CD14-positive monocyte (primary cell): ENCODE measurements around the gene VPS18. TPM values are rescaled to one million over a fixed set of nuclear protein-coding genes. Genes with fewer than 3 reads are reported as not detected.

Experiments
- DNase-seq, 3 donors: peaks; one replicate each; pipeline ENCODE4 v3.0.0-alpha.2; 2011 to 2022
- H2AFZ ChIP-seq: 2 replicates; pipeline ENCODE4 v1.6.0; 2012; ENCODE audit warnings: mild to moderate bottlenecking, low read depth, low read length, inconsistent platforms; ENCODE audit not compliant: insufficient read depth, poor library complexity, severe bottlenecking
- H3K27ac ChIP-seq, 2 donors: 1 replicate in 1 of 2; 2 replicates in 1 of 2; pipeline ENCODE4 v1.5.1; 2012 to 2013; ENCODE audit warnings: low read length in 2 of 2, control low read depth in 1 of 2, inconsistent platforms in 1 of 2, low read depth in 1 of 2, mild to moderate bottlenecking in 1 of 2
- H3K27me3 ChIP-seq, 2 donors: one replicate each; pipeline versions ENCODE4 v1.6.0 to v1.6.1; 2011 to 2013; ENCODE audit warnings: low read length in 2 of 2; ENCODE audit not compliant: control insufficient read depth in 2 of 2, insufficient read depth in 2 of 2
- H3K36me3 ChIP-seq, 2 donors: replicated peaks in 1 of 2; 1 replicate in 1 of 2; 2 replicates in 1 of 2; pipeline versions ENCODE4 v1.5.1 to v1.6.1; 2012 to 2013; ENCODE audit warnings: low read length in 2 of 2, control low read depth in 1 of 2, inconsistent platforms in 1 of 2, mild to moderate bottlenecking in 1 of 2; ENCODE audit not compliant: insufficient read depth in 2 of 2, control insufficient read depth in 1 of 2
- H3K4me1 ChIP-seq, 2 donors: 1 replicate in 1 of 2; 2 replicates in 1 of 2; pipeline versions ENCODE4 v1.5.1 to v1.6.1; 2012 to 2013; ENCODE audit warnings: low read length in 2 of 2, control low read depth in 1 of 2, inconsistent platforms in 1 of 2, mild to moderate bottlenecking in 1 of 2, moderate library complexity in 1 of 2; ENCODE audit not compliant: insufficient read depth in 2 of 2, control insufficient read depth in 1 of 2
- H3K4me2 ChIP-seq: replicated peaks from 2 replicates; pipeline ENCODE3; 2012; ENCODE audit warnings: low read length, moderate library complexity, mild to moderate bottlenecking; ENCODE audit not compliant: poor library complexity, severe bottlenecking; ENCODE audit errors: extremely low read depth
- H3K4me3 ChIP-seq, 3 experiments: fragments of 200-600 bp in 1 of 3; sonication (generic) in 1 of 3; replicated peaks in 1 of 3; 1 replicate in 2 of 3; 2 replicates in 1 of 3; pipeline ENCODE4 v1.5.1; 2011 to 2013; ENCODE audit warnings: low read length in 3 of 3, mild to moderate bottlenecking in 3 of 3, control low read depth in 2 of 3, low read depth in 2 of 3, inconsistent platforms in 1 of 3, moderate library complexity in 1 of 3
- H3K79me2 ChIP-seq: 2 replicates; pipeline ENCODE4 v1.6.0; 2012; ENCODE audit warnings: mild to moderate bottlenecking, control low read depth, inconsistent platforms, low read length, moderate library complexity; ENCODE audit not compliant: insufficient read depth
- H3K9ac ChIP-seq: 2 replicates; pipeline ENCODE4 v1.6.0; 2017; ENCODE audit warnings: low read length, mild to moderate bottlenecking; ENCODE audit not compliant: insufficient read depth, poor library complexity, severe bottlenecking
- H3K9me3 ChIP-seq, 2 donors: replicated peaks in 1 of 2; 1 replicate in 1 of 2; 2 replicates in 1 of 2; pipeline versions ENCODE4 v1.5.1 to v1.6.1; 2012 to 2013; ENCODE audit warnings: low read length in 2 of 2, control low read depth in 1 of 2; ENCODE audit not compliant: control insufficient read depth in 1 of 2, insufficient read depth in 1 of 2
- H4K20me1 ChIP-seq: 2 replicates; pipeline ENCODE4 v1.6.0; 2012; ENCODE audit warnings: mild to moderate bottlenecking, low read length, control low read depth, moderate library complexity; ENCODE audit not compliant: insufficient read depth
- H3K27ac Mint-ChIP-seq, 7 donors: one replicate each; pipeline ENCODE4 v1.8.0; 2020; ENCODE audit warnings: mild to moderate bottlenecking in 7 of 7, mixed read lengths in 7 of 7, moderate library complexity in 6 of 7, inconsistent platforms in 2 of 7
- H3K27me3 Mint-ChIP-seq, 3 donors: one replicate each; pipeline ENCODE4 v1.8.0; 2021 to 2022; ENCODE audit warnings: low read depth in 3 of 3, mild to moderate bottlenecking in 3 of 3, mixed read lengths in 3 of 3, moderate library complexity in 3 of 3, inconsistent platforms in 1 of 3
- H3K36me3 Mint-ChIP-seq, 2 donors: one replicate each; pipeline ENCODE4 v1.8.0; 2020; ENCODE audit warnings: mixed read lengths in 2 of 2, inconsistent platforms in 1 of 2, mild to moderate bottlenecking in 1 of 2
- H3K4me1 Mint-ChIP-seq: one replicate; pipeline ENCODE4 v1.8.0; 2020; ENCODE audit warnings: mild to moderate bottlenecking, mixed read lengths
- H3K4me3 Mint-ChIP-seq, 2 donors: one replicate each; pipeline ENCODE4 v1.8.0; 2020; ENCODE audit warnings: mild to moderate bottlenecking in 2 of 2, mixed read lengths in 2 of 2, moderate library complexity in 1 of 2
- H3K9me3 Mint-ChIP-seq, 7 donors: one replicate each; pipeline ENCODE4 v1.8.0; 2020 to 2022; ENCODE audit warnings: mixed read lengths in 7 of 7, mild to moderate bottlenecking in 6 of 7, moderate library complexity in 6 of 7, inconsistent platforms in 2 of 7
- CTCF ChIP-seq: fragments of 200-600 bp; IDR thresholded peaks from one replicate; pipeline ENCODE4 v1.8.0; 2022; ENCODE audit warnings: antibody characterized with exemption, mild to moderate bottlenecking
- WGBS: methylation state at CpG from one replicate; pipeline ENCODE4 v1.1.5; 2013; ENCODE audit warnings: missing lambda C conversion rate; ENCODE audit not compliant: insufficient coverage; 5-methylcytosine and 5-hydroxymethylcytosine counted together
- intact Hi-C, 2 donors: fragments of 100-400 bp; cut with micrococcal nuclease; formaldehyde crosslinking; loops; one replicate each; pipeline versions ENCODE4 v1.15.0 to v1.15.1; 2023
- polyA plus RNA-seq, 3 donors: library from polyadenylated mRNA; depleted of rRNA in 1 of 3; unstranded in 2 of 3; stranded (reverse) in 1 of 3; fragments of 300-500 nt in 2 of 3; fragments of >200 nt in 1 of 3; fragmentation: Illumina TruSeq in 2 of 3; gene quantifications; 1 replicate in 2 of 3; 2 replicates in 1 of 3; pipeline ENCODE4 v1.2.3, GENCODE V29; 2012 to 2021

The VPS18 gene
- polyA plus RNA-seq, 3 donors: 12.1 to 22.8 (median 21.8) TPM

- peaks cover 40 to 66% of the 10 kb centered on the region in 2 donors for H3K27me3 ChIP-seq
- intact Hi-C loops: no loop called here
- H3K4me3 ChIP-seq: no peak overlapping the region
- TF ChIP-seq CTCF: no peak
- Mint-ChIP-seq H3K27ac (peak overlapping the region in 1 of 7 donors; percentile 50), H3K4me1 (peaks cover 48% of the 10 kb centered on the region), H3K9me3 (peaks cover 0 to 36% (median 13%) of the 10 kb centered on the region in 7 donors), H3K36me3 (peaks cover 6 to 13% of the 10 kb centered on the region in 2 donors), H3K4me3 (peak overlapping the region in 1 of 2 donors; percentile 93), H3K27me3 (peaks cover 62 to 71% (median 62%) of the 10 kb centered on the region in 3 donors)
- no peaks in the 10 kb centered on the region for H3K79me2 ChIP-seq
- DNase-seq: no peak
- H3K9ac ChIP-seq: no peak overlapping the region
- no peak overlapping the region for H2AFZ ChIP-seq
- H3K4me1 ChIP-seq: peaks cover 46 to 57% of the 10 kb centered on the region in 2 donors
- no peaks in the 10 kb centered on the region for H4K20me1 ChIP-seq
- H3K27ac ChIP-seq: no peak overlapping the region
- H3K36me3 ChIP-seq: no peaks in the 10 kb centered on the region
- WGBS: 93% methylated on average over 15 of the region's 16 CpGs
- no peak overlapping the region for H3K4me2 ChIP-seq
- H3K9me3 ChIP-seq: peaks cover 0 to 38% of the 10 kb centered on the region in 2 donors
Observed at GRCh38 chr15:40931300-40932142, 37.3 kb downstream of the VPS18 start.

GRCh38 chr15:40932156-40932555 is 37.9 kb downstream of the VPS18 start:
- H3K27ac Mint-ChIP-seq: no peak overlapping the region
- Histone ChIP-seq H3K4me1 (peaks cover 41 to 50% of the 10 kb centered on the region in 2 donors), H3K27ac (no peak overlapping the region)

More at GRCh38 chr15:40932156-40932555, 37.9 kb downstream of the VPS18 start:
- no peak overlapping the region for H3K4me3 ChIP-seq
- DNase-seq: no peak
- peaks cover 36 to 60% of the 10 kb centered on the region in 2 donors for H3K27me3 ChIP-seq
- WGBS: 61% methylated on average over 5 of the region's 8 CpGs
- peaks cover 55 to 65% (median 57%) of the 10 kb centered on the region in 3 donors for H3K27me3 Mint-ChIP-seq
- no peak overlapping the region for H3K9ac ChIP-seq
- H3K4me1 Mint-ChIP-seq: peaks cover 42% of the 10 kb centered on the region
- H3K36me3 Mint-ChIP-seq: peaks cover 5 to 10% of the 10 kb centered on the region in 2 donors
- peaks cover 0 to 32% of the 10 kb centered on the region in 2 donors for H3K9me3 ChIP-seq
- H3K36me3 ChIP-seq: no peaks in the 10 kb centered on the region
- no peak overlapping the region for H2AFZ ChIP-seq
- H4K20me1 ChIP-seq: no peaks in the 10 kb centered on the region
- H3K9me3 Mint-ChIP-seq: peaks cover 0 to 30% (median 10%) of the 10 kb centered on the region in 7 donors
- H3K4me2 ChIP-seq: no peak overlapping the region
- TF ChIP-seq CTCF: no peak
- peak overlapping the region in 1 of 2 donors; percentile 93 for H3K4me3 Mint-ChIP-seq
- H3K79me2 ChIP-seq: no peaks in the 10 kb centered on the region
- intact Hi-C loops: no loop called here
